ENCODE data around the gene DCDC2. TPM values are rescaled to one million over a fixed set of nuclear protein-coding genes. Genes with fewer than 3 reads are reported as not detected.

DCDC2 gene
- total and polyA plus RNA-seq, 9 donors = 0.19 to 12.4 (median 1.1) TPM; not detected in 1

DNA sequence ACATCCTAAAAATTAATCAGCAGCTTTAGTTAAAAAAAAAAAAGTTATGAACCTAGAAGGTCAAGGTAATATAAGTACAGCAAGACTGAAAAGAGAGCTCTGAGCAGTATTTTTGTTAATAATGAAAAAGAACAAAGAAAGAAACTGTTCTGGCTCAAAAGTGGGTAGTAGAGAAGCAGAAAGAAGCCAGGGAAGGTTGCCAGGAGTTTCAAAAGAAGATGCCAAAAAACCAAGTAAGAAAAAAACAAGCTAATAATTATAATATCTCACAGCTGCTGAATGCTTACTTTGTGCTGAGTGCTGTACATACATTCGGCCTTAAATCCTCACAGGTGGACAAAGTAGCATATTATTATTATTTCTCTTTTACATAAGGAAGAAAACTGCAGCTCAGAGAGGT lies 200.0 kb downstream of the DCDC2 start:
- Histone ChIP-seq H3K36me3 (no peaks in the 10 kb centered on the region), H3K9me3 (no peaks in the 10 kb centered on the region), H3K4me1 (ENCODE audit: insufficient read depth) (no peaks in the 10 kb centered on the region), H3K27me3 (no peaks in the 10 kb centered on the region), H3K4me3 (no peak overlapping the region), H3K27ac (no peak overlapping the region)
- intact Hi-C loops (cut with DNase I) = no loop called here
- WGBS, 3 donors = 0 to 12% (median 4%) methylated on average over 1 of the region's 1 CpG
- TF ChIP-seq POLR2A (IDR thresholded peaks at IDR 0.05) (no peak), EP300 (IDR thresholded peaks at IDR 0.05) (no peak)
- TF ChIP-seq, protein P1, sequence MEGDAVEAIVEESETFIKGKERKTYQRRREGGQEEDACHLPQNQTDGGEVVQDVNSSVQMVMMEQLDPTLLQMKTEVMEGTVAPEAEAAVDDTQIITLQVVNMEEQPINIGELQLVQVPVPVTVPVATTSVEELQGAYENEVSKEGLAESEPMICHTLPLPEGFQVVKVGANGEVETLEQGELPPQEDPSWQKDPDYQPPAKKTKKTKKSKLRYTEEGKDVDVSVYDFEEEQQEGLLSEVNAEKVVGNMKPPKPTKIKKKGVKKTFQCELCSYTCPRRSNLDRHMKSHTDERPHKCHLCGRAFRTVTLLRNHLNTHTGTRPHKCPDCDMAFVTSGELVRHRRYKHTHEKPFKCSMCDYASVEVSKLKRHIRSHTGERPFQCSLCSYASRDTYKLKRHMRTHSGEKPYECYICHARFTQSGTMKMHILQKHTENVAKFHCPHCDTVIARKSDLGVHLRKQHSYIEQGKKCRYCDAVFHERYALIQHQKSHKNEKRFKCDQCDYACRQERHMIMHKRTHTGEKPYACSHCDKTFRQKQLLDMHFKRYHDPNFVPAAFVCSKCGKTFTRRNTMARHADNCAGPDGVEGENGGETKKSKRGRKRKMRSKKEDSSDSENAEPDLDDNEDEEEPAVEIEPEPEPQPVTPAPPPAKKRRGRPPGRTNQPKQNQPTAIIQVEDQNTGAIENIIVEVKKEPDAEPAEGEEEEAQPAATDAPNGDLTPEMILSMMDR (IDR thresholded peaks at IDR 0.05) = no peak
- DNase-seq = no peak

- H3K9me3 ChIP-seq = no peaks in the 10 kb centered on the region
- no peaks in the 10 kb centered on the region for H3K4me1 ChIP-seq (ENCODE audit: insufficient read depth)
- H3K27me3 ChIP-seq = no peaks in the 10 kb centered on the region
- H3K36me3 ChIP-seq = no peaks in the 10 kb centered on the region
- no peak for DNase-seq
- no peak overlapping the region for H3K4me3 ChIP-seq
- no peak overlapping the region for H3K27ac ChIP-seq
- intact Hi-C loops (cut with DNase I) = no loop called here
- TF ChIP-seq POLR2A (IDR thresholded peaks at IDR 0.05) (no peak), EP300 (IDR thresholded peaks at IDR 0.05) (no peak)
- TF ChIP-seq, protein P1 (IDR thresholded peaks at IDR 0.05) = no peak
These were observed 203.7 kb downstream of the DCDC2 start for GRCh38 chr6:24154121-24154520.

DNA sequence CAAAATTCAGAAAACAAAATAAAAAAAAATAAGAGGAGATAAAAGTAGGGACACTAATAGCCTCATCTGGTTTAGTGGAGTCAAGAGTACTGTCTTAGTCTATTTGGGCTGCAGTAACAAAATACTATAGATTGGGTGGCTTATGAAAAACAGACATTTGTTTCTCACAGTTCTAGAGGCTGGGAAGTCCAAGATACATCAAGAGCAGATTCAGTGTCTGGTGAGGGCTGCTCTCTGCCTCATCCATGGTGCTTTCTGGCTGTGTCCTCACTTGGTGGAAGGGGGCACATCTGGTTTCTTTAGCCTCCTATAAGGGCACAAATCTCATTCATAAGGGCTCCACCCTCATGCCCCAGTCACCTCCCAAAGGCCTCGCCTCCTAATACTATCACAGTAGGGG lies 205.8 kb downstream of the DCDC2 start:
- H3K27ac ChIP-seq = no peak overlapping the region
- no peaks in the 10 kb centered on the region for H3K27me3 ChIP-seq
- TF ChIP-seq EP300 (IDR thresholded peaks at IDR 0.05) = no peak
- no peak overlapping the region for H3K4me3 ChIP-seq
- WGBS, 3 donors = 81 to 89% (median 87%) methylated on average over 1 of the region's 1 CpG
- no peaks in the 10 kb centered on the region for H3K4me1 ChIP-seq (ENCODE audit: insufficient read depth)
- no peak for DNase-seq
- H3K9me3 ChIP-seq = no peaks in the 10 kb centered on the region
- intact Hi-C loops (cut with DNase I) = no loop called here
- no peaks in the 10 kb centered on the region for H3K36me3 ChIP-seq

- Histone ChIP-seq H3K27me3 (no peaks in the 10 kb centered on the region), H3K9me3 (no peaks in the 10 kb centered on the region), H3K27ac (no peak overlapping the region), H3K36me3 (no peaks in the 10 kb centered on the region), H3K4me1 (ENCODE audit: insufficient read depth) (no peaks in the 10 kb centered on the region), H3K4me3 (no peak overlapping the region)
- no peak for TF ChIP-seq POLR2A (IDR thresholded peaks at IDR 0.05)
- TF ChIP-seq EP300 (IDR thresholded peaks at IDR 0.05) = no peak
- TF ChIP-seq, protein P1 (IDR thresholded peaks at IDR 0.05) = no peak
- no peak for DNase-seq
- 51 to 59% (median 53%) methylated on average over 3 of the region's 3 CpGs for WGBS, 3 donors
- intact Hi-C loops (cut with DNase I) = no loop called here
These were observed 208.0 kb downstream of the DCDC2 start for GRCh38 chr6:24149836-24150235.

DNA sequence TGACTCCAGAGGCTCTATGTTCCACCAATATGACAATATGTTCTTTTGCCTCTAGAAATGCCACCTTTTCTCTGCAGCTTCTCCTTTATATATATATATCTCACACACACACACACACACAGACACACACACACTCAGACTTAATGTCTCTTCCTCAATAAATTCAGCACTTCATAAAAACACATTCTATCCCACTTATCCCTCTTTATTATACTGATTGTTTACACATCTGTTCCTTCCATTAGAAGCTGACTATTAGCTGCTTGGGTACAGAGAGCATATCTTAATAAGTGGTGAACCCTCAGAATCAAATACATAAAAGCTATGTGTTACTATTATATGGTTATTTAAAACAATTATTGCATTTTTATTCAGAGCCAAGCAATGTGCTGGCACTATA lies 208.6 kb downstream of the DCDC2 start:
- no peak for TF ChIP-seq POLR2A (IDR thresholded peaks at IDR 0.05)
- no peak for TF ChIP-seq EP300 (IDR thresholded peaks at IDR 0.05)
- TF ChIP-seq, protein P1 (IDR thresholded peaks at IDR 0.05) = no peak
- no peak for DNase-seq
- Histone ChIP-seq H3K4me1 (ENCODE audit: insufficient read depth) (no peaks in the 10 kb centered on the region), H3K36me3 (no peaks in the 10 kb centered on the region), H3K4me3 (no peak overlapping the region), H3K9me3 (no peaks in the 10 kb centered on the region), H3K27ac (no peak overlapping the region), H3K27me3 (no peaks in the 10 kb centered on the region)
- intact Hi-C loops (cut with DNase I) = no loop called here

Measured in ovary (tissue), 9 donors.